ENCODE data around the gene HCFC1R1. TPM values are rescaled to one million over a fixed set of nuclear protein-coding genes. Genes with fewer than 3 reads are reported as not detected.

Gene HCFC1R1
- total RNA-seq, 1 experiment from 2014 or later: 61.3 TPM

GRCh38 chr16:3026609-3027488 is 3.1 kb upstream of the HCFC1R1 start:
- H4K8ac ChIP-seq (replicated peaks; ENCODE audit: insufficient read length, low read depth, low read length): no peak overlapping the region
- H3K14ac ChIP-seq (ENCODE audit: insufficient read depth, low read length): no peak overlapping the region
- no CpG with 5 or more reads among the region's 24 CpGs for WGBS (ENCODE audit: extremely low coverage, insufficient read length, low lambda C conversion rate)
- Mint-ChIP-seq H3K27me3 (ENCODE audit: low read depth) (peaks cover 6% of the 10 kb centered on the region), H3K4me1 (peaks cover 20 to 48% of the 10 kb centered on the region in 2 experiments), H3K9me3 (no peaks in the 10 kb centered on the region), H3K27ac (peak overlapping the region in 1 of 3 experiments; percentile 40; a peak in 1 of 7 replicates), H3K4me3 (no peak overlapping the region), H3K36me3 (ENCODE audit: insufficient read depth in 1 of 3, low read depth in 3 of 3) (peaks cover 14 to 43% (median 42%) of the 10 kb centered on the region in 3 experiments)
- no peak overlapping the region for H3K23ac ChIP-seq (ENCODE audit: insufficient read length, low read depth, low read length)
- H3K4ac ChIP-seq (ENCODE audit: low read depth, low read length): no peak overlapping the region
- H4K91ac ChIP-seq (ENCODE audit: insufficient read length, low read depth, low read length): no peak overlapping the region
- H3K56ac ChIP-seq (ENCODE audit: insufficient read length, low read depth, low read length): no peak overlapping the region
- no peaks in the 10 kb centered on the region for H4K20me1 ChIP-seq (ENCODE audit: control insufficient read depth, insufficient read depth, insufficient read length)
- no peak overlapping the region for H3T11ph ChIP-seq (ENCODE audit: low read length)
- no peak for TF ChIP-seq CTCF (conservative IDR thresholded peaks at IDR 0.05)
- H2AK5ac ChIP-seq (ENCODE audit: insufficient read length, low read length): no peak overlapping the region
- DNase-seq: peak; percentile 37
- H2BK5ac ChIP-seq (ENCODE audit: insufficient read length, low read length): no peak overlapping the region
- H4K5ac ChIP-seq (ENCODE audit: insufficient read length, low read depth, low read length): no peak overlapping the region
- H3K27ac ChIP-seq (ENCODE audit: insufficient read length, low read depth, low read length): no peak overlapping the region
- no peaks in the 10 kb centered on the region for H3K27me3 ChIP-seq (ENCODE audit: insufficient read depth, low read length)
- no peak overlapping the region for H3K4me2 ChIP-seq (ENCODE audit: insufficient read depth, insufficient read length, low read length)
- H3K18ac ChIP-seq (ENCODE audit: insufficient read length, low read depth, low read length): no peak overlapping the region
- peaks cover 14% of the 10 kb centered on the region for H3K23me2 ChIP-seq (ENCODE audit: insufficient read length, low read depth, low read length, poor library complexity, severe bottlenecking)
- peaks cover 2% of the 10 kb centered on the region; the same call in 1 of the 2 replicates for H3K4me1 ChIP-seq (ENCODE audit: insufficient read depth, low read length)
- no peak overlapping the region for H2BK12ac ChIP-seq (ENCODE audit: insufficient read length, low read depth, low read length)
- H3K79me2 ChIP-seq (ENCODE audit: insufficient read depth, low read length): no peaks in the 10 kb centered on the region
- H3K9ac ChIP-seq (ENCODE audit: extremely low read depth, insufficient read length, low read length): no peak overlapping the region
- H2BK20ac ChIP-seq (ENCODE audit: low read depth, low read length, poor library complexity, severe bottlenecking): no peak overlapping the region
- no peak overlapping the region for H2BK120ac ChIP-seq (ENCODE audit: low read depth, low read length, poor library complexity, severe bottlenecking)
- H2AFZ ChIP-seq (ENCODE audit: low read length): no peak overlapping the region
- H2BK15ac ChIP-seq (ENCODE audit: low read depth, low read length): no peak overlapping the region
- no peaks in the 10 kb centered on the region for H3K9me3 ChIP-seq (ENCODE audit: control insufficient read depth, low read depth, low read length)
- H3K79me1 ChIP-seq (ENCODE audit: insufficient read depth, low read depth, low read length, poor library complexity, severe bottlenecking): no peaks in the 10 kb centered on the region

All from H9 (cell line).